Chondrocyte (in vitro differentiated cells): ENCODE measurements around the gene SLC36A4. TPM values are rescaled to one million over a fixed set of nuclear protein-coding genes. Genes with fewer than 3 reads are reported as not detected.
A peak's percentile ranks its signal among the peaks of the same experiment; 100 is the strongest.

ENCODE experiments used
- DNase-seq: peaks from one replicate; pipeline ENCODE4 v3.0.0; 2021; ENCODE audit warnings: mixed read lengths, low spot score
- H3K27ac Mint-ChIP-seq: one replicate; pipeline ENCODE4 v1.8.0; 2021; ENCODE audit warnings: mild to moderate bottlenecking, moderate library complexity, mixed read lengths; ENCODE audit not compliant: unreplicated experiment
- H3K27me3 Mint-ChIP-seq: 2 replicates; pipeline ENCODE4 v1.8.0; 2021; ENCODE audit warnings: low read depth, mixed read lengths
- H3K36me3 Mint-ChIP-seq: 2 replicates; pipeline ENCODE4 v1.8.0; 2021; ENCODE audit warnings: low read depth, mixed read lengths
- H3K4me1 Mint-ChIP-seq: 2 replicates; pipeline ENCODE4 v1.8.0; 2021; ENCODE audit warnings: low read depth, mild to moderate bottlenecking, mixed read lengths
- H3K4me3 Mint-ChIP-seq: one replicate; pipeline ENCODE4 v1.8.0; 2021; ENCODE audit warnings: mild to moderate bottlenecking, moderate library complexity, mixed read lengths; ENCODE audit not compliant: unreplicated experiment
- H3K9me3 Mint-ChIP-seq: 2 replicates; pipeline ENCODE4 v1.8.0; 2021; ENCODE audit warnings: low read depth, mixed read lengths
- CTCF ChIP-seq: fragments of 200-600 bp; sonication (generic); IDR thresholded peaks from 2 replicates; pipeline ENCODE4 v1.5.0; 2021; ENCODE audit warnings: antibody characterized with exemption, mild to moderate bottlenecking, moderate library complexity
- total RNA-seq: library from RNA; stranded (reverse); gene quantifications from 3 replicates; pipeline ENCODE4 v1.2.1, GENCODE V29; 2021

SLC36A4 gene
- total RNA-seq, 1 donor from 2014 or later, result 20.9 TPM

- peaks cover 1% of the 10 kb centered on the region for H3K36me3 Mint-ChIP-seq
- H3K4me1 Mint-ChIP-seq, result peaks cover 17% of the 10 kb centered on the region
- H3K9me3 Mint-ChIP-seq, result no peaks in the 10 kb centered on the region
- TF ChIP-seq CTCF, result no peak
- no peaks in the 10 kb centered on the region for H3K27me3 Mint-ChIP-seq
- no peak overlapping the region for H3K4me3 Mint-ChIP-seq
- DNase-seq, result no peak
- no peak overlapping the region for H3K27ac Mint-ChIP-seq
Measured at GRCh38 chr11:93145390-93145915, 52.3 kb downstream of the SLC36A4 start.

DNA sequence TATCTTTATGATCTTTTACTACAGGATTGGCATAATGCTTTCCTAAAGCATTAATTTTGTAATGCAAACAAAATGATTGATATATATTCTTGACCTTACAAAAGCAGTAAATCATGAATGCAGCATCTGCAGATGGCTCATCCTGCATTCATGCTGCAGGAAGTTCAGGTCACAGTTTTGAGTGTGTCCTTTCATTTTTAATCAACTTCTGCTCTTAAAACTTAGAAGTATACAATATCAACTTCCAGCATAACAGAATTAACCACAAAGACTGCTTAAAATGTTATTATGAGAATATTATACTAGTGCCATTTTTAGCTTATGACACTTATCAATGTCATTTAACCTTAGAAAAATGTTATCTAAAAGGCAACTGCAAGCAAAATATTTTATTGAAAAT, 54.0 kb downstream of the SLC36A4 start:
- DNase-seq, result no peak
- Mint-ChIP-seq H3K9me3 (no peaks in the 10 kb centered on the region), H3K4me3 (no peak overlapping the region), H3K36me3 (no peaks in the 10 kb centered on the region), H3K27ac (no peak overlapping the region), H3K27me3 (no peaks in the 10 kb centered on the region), H3K4me1 (peaks cover 17% of the 10 kb centered on the region)
- TF ChIP-seq CTCF, result no peak

GRCh38 chr11:93143186-93143585, 54.6 kb downstream of the SLC36A4 start:
- H3K4me1 Mint-ChIP-seq, result peaks cover 17% of the 10 kb centered on the region
- H3K27me3 Mint-ChIP-seq, result no peaks in the 10 kb centered on the region
- DNase-seq, result no peak
- no peaks in the 10 kb centered on the region for H3K9me3 Mint-ChIP-seq
- H3K36me3 Mint-ChIP-seq, result no peaks in the 10 kb centered on the region
- H3K27ac Mint-ChIP-seq, result peak overlapping the region; percentile 9
- no peak for TF ChIP-seq CTCF
- no peak overlapping the region for H3K4me3 Mint-ChIP-seq

DNA sequence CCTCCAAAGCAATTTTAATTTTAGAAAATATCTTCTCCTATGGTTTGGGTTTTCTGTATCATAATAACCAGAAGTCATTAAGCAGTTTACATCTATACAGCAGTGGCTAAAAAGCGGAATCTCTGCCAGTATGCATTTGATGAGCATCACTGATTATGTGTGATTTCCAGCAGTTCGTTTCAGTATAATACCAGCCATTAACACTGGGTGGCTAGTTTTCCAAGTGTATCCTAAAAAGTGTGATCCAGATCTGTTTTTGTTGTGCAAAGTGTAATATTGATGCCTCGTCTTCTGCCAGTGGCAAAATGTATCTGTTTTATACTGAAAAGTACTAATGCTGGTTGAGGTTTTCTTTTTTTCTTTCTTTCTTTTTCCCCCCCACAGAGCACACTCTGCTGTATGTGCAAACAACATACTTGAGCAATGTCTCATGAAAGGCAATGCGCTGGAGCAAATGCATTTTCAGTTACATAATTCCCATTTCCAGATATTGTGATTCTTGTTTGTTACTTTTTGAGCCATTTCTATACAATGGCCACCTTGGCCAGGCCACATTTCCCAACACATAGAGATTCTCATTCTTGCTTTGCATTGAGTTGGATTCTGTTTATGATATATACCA, 64.2 kb downstream of the SLC36A4 start:
- Mint-ChIP-seq H3K9me3 (peaks cover 4% of the 10 kb centered on the region), H3K4me3 (no peak overlapping the region), H3K4me1 (peaks cover 7% of the 10 kb centered on the region), H3K36me3 (no peaks in the 10 kb centered on the region), H3K27ac (peak overlapping the region; percentile 24), H3K27me3 (no peaks in the 10 kb centered on the region)
- peak; percentile 25 for TF ChIP-seq CTCF
- no peak for DNase-seq

- peaks cover 7% of the 10 kb centered on the region for H3K4me1 Mint-ChIP-seq
- no peak for DNase-seq
- H3K9me3 Mint-ChIP-seq, result peaks cover 4% of the 10 kb centered on the region
- H3K27me3 Mint-ChIP-seq, result no peaks in the 10 kb centered on the region
- no peaks in the 10 kb centered on the region for H3K36me3 Mint-ChIP-seq
- no peak for TF ChIP-seq CTCF
- H3K27ac Mint-ChIP-seq, result no peak overlapping the region
- no peak overlapping the region for H3K4me3 Mint-ChIP-seq
Measured at GRCh38 chr11:93132836-93133235, 65.0 kb downstream of the SLC36A4 start.
